Activated T-cell treated with anti-CD3 and anti-CD28 coated beads, Interleukin-2, amount 50 U/mL, for 48 hours (primary cell): ENCODE results near the gene KIF26A.
"Not testable (repeated sequence)": the region's sequence is repeated elsewhere in the genome, so short reads cannot be mapped to it uniquely, and the experiment has no call there.

Source experiments
- DNase-seq, 2 experiments: peaks; one replicate each; pipeline ENCODE4 v3.0.0-alpha.2; 2020

The KIF26A gene

GRCh38 chr14:104196461-104197140, 58.2 kb downstream of the KIF26A start:
- no peak for DNase-seq

- DNase-seq, result no peak
Observed at GRCh38 chr14:104197449-104198247, 59.3 kb downstream of the KIF26A start.

GRCh38 chr14:104199266-104199895, 61.0 kb downstream of the KIF26A start:
- no peak for DNase-seq

DNA sequence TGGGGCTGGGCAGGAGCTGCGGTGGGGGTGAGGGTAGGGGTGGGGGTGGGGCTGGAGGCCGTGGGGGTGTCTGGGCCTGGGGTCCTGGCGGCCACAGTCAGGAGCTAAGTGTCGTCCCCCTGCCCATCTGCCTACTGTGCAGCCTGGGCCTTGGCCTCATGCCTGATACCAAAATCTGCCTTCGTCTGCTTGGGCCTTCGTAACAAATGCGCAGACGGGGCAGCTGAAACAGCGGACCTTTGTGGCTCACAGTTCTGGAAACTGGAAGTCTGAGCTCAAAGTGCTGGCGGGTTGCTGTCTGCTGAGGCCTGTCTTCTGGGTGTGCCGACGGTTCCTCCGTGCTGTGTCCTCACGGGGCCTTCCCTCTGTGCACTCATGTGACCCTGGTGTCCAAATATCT, 61.7 kb downstream of the KIF26A start:
- DNase-seq, result no peak

GRCh38 chr14:104200591-104200990, 62.2 kb downstream of the KIF26A start:
- DNase-seq, result no peak

DNA sequence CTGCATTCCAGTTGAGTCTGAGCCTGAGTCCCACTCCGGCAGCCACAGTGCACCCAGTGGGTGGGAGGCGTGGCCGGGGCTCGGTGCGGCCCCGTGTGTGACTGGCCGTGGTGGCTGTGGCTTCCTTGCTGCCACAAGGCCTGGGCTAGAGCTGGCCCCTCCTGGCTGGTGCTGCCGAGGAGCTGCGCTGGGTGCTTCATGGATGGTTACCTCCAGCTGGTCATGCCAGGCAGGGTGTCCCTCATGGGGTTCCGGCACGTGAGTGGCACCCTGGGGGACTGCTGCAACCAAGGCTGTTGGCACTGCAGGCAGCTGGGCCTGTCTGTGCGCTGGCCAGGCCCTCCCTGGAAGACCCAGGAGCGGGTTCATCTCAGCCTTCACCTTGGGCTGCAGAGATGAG, 62.7 kb downstream of the KIF26A start:
- no peak for DNase-seq

- no peak for DNase-seq
Observed at GRCh38 chr14:104201496-104201895, 63.1 kb downstream of the KIF26A start.

DNA sequence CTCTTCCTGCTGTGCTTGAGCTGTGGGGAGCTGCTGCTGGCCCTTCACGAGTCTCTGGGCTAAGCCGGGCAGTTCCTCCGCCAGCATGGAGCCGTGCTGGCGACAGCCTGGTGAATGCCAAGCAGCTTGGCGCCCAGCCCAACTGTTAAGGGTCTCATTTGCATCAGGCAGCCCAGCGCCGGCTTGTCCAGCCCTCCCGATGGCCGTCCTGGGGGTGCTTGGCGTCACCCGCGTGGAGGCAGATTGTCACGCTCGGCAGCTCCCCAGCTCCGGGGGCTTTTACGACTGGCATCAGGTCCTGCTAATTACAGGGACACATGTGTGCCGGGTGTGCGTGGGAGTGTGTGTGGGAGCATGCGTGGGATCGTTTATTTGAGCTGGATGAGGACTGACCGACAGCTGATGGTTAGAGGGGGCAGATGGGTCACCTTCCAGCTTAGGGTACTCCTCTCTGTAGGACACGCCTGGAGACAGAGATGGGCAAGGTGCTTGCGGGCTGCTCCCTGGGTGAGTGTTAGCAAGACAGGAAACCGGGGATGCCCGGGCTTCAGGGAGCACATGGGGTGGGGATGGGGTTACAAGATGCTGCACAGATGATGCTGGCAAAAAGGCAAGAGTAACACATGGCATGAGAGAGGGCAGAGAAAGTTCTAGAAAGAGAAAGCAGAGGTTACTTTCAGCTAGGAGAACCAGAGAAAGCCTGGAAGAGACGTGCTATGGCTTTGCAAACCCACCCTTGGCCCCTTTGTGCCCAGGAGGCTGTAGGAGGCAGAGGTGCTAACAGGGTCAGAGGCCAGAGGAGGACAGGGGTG, 64.1 kb downstream of the KIF26A start:
- no peak for DNase-seq

- no peak for DNase-seq
Observed at GRCh38 chr14:104203071-104203425, 64.7 kb downstream of the KIF26A start.

GRCh38 chr14:104204660-104205149, 66.3 kb downstream of the KIF26A start:
- DNase-seq, result no peak

DNA sequence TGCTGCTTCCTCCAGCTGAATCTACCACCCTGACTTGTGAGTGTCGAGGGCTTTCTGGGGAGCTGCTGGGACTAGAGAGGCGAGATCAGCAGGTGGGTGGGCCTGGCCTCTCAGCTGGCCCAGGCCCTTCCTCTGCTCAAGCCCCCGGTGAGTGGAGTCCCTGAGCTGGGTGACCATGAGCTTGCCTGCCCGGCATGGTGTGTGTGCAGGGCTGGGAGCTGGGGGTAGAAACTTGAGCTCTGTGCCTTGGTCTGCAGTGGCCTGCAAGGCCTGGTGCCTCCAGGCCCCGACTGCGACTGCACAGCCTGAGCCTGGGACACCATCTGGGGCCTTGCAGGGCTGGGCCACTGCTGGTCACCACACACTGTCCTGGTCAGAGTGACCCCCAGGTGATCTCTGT, 67.4 kb downstream of the KIF26A start:
- no peak for DNase-seq

- no peak for DNase-seq
Observed at GRCh38 chr14:104206281-104206904, 68.0 kb downstream of the KIF26A start.

DNA sequence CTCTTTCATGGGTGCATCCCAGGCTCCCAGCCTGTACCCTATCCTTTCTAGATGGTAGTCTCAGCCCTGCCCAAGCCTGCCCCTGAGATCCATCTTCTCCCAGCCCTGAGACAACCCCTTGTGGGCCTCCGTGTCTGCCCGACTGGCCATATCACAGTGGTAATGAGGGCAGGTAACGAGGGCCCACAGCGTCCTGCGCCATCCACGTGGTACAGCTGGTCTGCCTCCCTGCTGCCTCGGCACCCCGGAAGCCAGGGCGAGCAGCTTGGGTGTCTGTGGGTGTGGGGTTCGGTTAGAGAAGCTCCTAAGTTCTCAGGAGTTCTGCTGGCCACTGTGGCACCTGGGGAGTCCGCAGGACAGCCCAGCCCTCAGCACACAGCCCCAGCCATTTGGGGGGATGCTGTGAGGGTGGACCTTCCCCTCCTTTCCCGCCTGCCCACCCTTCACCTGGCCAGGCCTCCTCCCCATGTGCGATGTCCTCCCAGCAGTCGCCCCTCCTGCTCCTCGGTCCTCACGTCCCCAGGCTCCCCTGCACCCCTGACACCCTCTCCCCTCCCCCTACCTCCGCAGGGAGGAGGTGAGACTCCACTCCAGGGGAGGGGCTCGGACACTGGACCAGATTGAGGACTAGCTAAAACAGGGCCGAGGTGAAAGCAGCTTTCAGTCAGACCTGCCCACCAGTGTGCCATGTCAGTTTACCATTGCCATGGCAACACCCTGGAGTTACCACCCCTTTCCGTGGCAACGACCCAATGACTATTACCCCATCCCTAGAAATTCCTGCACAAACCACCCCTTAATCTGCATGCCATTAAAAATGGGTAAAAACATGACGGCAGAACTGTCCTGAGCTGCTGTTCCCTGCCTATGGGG, 69.0 kb downstream of the KIF26A start:
- no peak for DNase-seq

DNA sequence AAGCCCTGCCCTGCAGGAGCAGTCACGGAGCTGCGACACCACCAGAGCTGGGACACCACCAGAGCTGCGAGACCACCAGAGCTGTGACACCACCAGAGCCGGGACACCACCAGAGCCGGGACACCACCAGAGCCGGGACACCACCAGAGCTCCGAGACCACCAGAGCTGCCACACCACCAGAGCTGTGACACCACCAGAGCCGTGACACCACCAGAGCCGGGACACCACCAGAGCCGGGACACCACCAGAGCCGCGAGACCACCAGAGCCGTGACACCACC, 69.6 kb downstream of the KIF26A start:
- not testable (repeated sequence) for DNase-seq

DNA sequence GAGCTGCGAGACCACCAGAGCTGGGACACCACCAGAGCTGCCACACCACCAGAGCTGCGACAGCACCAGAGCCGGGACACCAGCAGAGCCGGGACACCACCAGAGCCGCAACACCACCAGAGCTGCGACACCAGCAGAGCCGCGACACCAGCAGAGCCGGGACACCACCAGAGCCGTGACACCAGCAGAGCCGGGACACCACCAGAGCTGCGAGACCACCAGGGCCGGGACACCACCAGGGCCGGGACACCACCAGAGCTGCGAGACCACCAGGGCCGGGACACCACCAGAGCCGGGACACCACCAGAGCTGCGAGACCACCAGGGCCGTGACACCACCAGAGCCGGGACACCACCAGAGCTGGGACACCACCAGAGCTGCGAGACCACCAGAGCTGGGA, 69.9 kb downstream of the KIF26A start:
- not testable (repeated sequence) for DNase-seq

GRCh38 chr14:104209071-104209470, 70.7 kb downstream of the KIF26A start:
- not testable (repeated sequence) for DNase-seq

GRCh38 chr14:104209985-104210816, 71.8 kb downstream of the KIF26A start:
- DNase-seq, result no peak

GRCh38 chr14:104210817-104211195, 72.4 kb downstream of the KIF26A start:
- DNase-seq, result no peak

DNA sequence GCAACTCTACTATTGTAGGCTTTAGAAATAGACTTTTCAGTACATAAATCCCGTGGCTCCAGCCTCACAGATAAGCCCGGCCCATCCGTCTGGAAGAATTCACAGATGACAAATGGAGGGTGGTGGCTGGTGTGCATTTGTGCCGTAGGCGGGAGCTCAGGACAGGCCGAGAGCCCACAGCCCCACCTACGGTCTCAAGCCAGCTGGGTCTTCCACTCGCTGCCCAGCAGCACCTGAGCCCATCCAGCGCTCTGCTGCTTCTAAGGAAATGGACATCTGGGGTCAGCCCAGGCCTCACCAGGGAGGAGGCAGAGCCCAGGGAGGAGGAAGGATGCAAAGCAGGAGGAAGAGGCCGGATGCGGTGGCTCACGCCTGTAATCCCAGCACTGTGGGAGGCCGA, 72.8 kb downstream of the KIF26A start:
- DNase-seq, result no peak

DNA sequence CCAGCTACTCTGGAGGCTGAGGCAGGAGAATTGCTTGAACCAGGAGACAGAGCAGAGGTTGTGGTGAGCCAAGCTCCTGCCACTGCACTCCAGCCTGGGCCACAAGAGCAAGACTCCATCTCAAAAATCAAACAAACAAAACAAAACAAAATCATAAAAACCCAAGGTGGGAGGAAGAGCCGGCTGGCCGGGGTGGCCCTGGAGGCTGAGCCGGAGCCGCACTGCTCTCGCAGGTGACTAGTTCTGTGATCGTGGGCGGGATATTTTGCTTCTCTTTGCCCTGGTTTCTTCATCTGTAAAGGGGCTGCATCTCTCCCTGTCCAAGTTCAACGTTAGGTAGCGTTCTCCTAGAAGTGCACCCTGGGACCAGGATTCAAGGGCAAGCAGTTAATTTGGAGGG, 73.4 kb downstream of the KIF26A start:
- no peak for DNase-seq
